Measurements from ENCODE around the gene PSME2. TPM values are rescaled to one million over a fixed set of nuclear protein-coding genes. Genes with fewer than 3 reads are reported as not detected.

Gene PSME2
- total and polyA plus RNA-seq, 2 of the 13 experiments (the other 11 are each of a cell fraction or from before 2014, with no cell fraction given), result 332 to 716 TPM

DNA sequence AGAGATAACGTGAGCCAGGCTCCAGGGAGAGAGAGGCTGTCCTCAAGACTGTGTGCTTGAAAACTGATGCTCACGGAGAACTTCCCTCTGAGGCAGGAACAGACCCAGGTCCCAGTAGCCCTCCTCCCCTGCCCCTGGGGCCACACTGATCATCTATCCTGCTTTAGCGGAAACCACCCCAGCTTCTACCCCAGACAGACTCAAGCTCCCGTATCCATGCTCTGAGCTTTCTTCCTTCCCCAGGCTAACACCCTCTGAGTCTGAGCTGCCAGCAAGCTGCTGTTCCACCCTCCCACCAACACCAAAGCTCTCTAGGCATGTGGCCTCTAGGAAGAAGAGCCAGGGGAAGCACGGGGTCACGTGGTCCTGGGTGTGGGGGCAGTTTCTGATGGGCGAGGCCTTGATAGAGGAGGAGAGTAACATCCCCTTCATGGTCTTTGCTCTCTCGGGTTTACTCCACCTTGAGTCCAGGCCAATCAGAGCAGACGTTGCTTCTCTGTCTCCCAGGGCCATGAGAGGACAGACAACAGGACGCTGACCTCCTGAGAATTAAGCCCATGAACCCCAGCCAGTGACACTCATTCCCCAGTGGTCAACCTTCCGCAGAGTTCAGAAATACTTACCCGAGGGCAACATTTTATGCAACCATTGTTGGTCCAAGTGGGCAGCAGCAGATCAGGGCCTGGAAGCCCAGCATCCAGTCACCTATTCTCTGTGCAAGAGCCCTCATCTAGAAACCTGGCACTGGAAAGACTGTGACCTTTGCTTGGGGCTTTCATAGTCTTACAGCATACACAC is 50.9 kb downstream of the PSME2 start (continued):
- peak; percentile 78; the same call in 1 of the 2 replicates for TF ChIP-seq PRDM10 (CRISPR knock-in tag; IDR thresholded peaks at IDR 0.05; ENCODE audit: low read depth)
- no peak for TF ChIP-seq ZNF670 (CRISPR knock-in tag; IDR thresholded peaks at IDR 0.05; ENCODE audit: borderline replicate concordance)
- TF ChIP-seq ZNF547 (CRISPR knock-in tag; IDR thresholded peaks at IDR 0.05), result peak; percentile 95
- TF ChIP-seq ZFP62 (CRISPR knock-in tag; IDR thresholded peaks at IDR 0.05), result no peak
- TF ChIP-seq MEIS2 (CRISPR knock-in tag; IDR thresholded peaks at IDR 0.05), result peak; percentile 82
- no peak for TF ChIP-seq REXO4 (CRISPR knock-in tag; IDR thresholded peaks at IDR 0.05; ENCODE audit: borderline replicate concordance)
- TF ChIP-seq EZH2 (conservative IDR thresholded peaks at IDR 0.05; ENCODE audit: low read depth, low read length), result no peak
- TF ChIP-seq, protein P1, sequence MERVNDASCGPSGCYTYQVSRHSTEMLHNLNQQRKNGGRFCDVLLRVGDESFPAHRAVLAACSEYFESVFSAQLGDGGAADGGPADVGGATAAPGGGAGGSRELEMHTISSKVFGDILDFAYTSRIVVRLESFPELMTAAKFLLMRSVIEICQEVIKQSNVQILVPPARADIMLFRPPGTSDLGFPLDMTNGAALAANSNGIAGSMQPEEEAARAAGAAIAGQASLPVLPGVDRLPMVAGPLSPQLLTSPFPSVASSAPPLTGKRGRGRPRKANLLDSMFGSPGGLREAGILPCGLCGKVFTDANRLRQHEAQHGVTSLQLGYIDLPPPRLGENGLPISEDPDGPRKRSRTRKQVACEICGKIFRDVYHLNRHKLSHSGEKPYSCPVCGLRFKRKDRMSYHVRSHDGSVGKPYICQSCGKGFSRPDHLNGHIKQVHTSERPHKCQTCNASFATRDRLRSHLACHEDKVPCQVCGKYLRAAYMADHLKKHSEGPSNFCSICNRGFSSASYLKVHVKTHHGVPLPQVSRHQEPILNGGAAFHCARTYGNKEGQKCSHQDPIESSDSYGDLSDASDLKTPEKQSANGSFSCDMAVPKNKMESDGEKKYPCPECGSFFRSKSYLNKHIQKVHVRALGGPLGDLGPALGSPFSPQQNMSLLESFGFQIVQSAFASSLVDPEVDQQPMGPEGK (CRISPR knock-in tag; IDR thresholded peaks at IDR 0.05), result peak; percentile 99
- TF ChIP-seq HCFC1 (IDR thresholded peaks at IDR 0.05; ENCODE audit: low read depth, low read length), result no peak; the same call in none of the 2 replicates
- TF ChIP-seq, protein P2, sequence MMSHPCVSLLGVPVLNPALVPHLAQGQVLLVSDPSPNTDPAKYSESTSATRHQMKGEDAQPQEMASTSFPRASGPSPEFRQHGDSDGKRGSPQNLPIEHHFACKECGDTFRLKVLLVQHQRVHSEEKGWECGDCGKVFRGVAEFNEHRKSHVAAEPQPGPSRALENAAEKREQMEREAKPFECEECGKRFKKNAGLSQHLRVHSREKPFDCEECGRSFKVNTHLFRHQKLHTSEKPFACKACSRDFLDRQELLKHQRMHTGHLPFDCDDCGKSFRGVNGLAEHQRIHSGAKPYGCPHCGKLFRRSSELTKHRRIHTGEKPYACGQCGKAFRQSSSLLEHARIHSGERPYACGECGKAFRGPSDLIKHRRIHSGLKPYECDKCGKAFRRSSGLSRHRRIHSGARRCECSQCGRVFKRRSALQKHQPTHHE (CRISPR knock-in tag; IDR thresholded peaks at IDR 0.05; ENCODE audit: borderline replicate concordance), result peak; percentile 80; the same call in 1 of the 2 replicates
- TF ChIP-seq ZNF772 (CRISPR knock-in tag; IDR thresholded peaks at IDR 0.05), result peak; percentile 99
- peak; percentile 98 for TF ChIP-seq SNAPC2 (CRISPR knock-in tag; IDR thresholded peaks at IDR 0.05)
- TF ChIP-seq MEIS1 (CRISPR knock-in tag; IDR thresholded peaks at IDR 0.05; ENCODE audit: borderline replicate concordance), result peak; percentile 77
- TF ChIP-seq, protein P3, sequence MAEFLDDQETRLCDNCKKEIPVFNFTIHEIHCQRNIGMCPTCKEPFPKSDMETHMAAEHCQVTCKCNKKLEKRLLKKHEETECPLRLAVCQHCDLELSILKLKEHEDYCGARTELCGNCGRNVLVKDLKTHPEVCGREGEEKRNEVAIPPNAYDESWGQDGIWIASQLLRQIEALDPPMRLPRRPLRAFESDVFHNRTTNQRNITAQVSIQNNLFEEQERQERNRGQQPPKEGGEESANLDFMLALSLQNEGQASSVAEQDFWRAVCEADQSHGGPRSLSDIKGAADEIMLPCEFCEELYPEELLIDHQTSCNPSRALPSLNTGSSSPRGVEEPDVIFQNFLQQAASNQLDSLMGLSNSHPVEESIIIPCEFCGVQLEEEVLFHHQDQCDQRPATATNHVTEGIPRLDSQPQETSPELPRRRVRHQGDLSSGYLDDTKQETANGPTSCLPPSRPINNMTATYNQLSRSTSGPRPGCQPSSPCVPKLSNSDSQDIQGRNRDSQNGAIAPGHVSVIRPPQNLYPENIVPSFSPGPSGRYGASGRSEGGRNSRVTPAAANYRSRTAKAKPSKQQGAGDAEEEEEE (CRISPR knock-in tag; IDR thresholded peaks at IDR 0.05; ENCODE audit: borderline replicate concordance), result peak; percentile 98
- TF ChIP-seq ZKSCAN1 (IDR thresholded peaks at IDR 0.05; ENCODE audit: low read length), result peak; percentile 74
- peak; percentile 63; the same call in 1 of the 2 replicates for TF ChIP-seq PPARG (CRISPR knock-in tag; conservative IDR thresholded peaks at IDR 0.05)
- no peak for TF ChIP-seq SNRNP70 (IDR thresholded peaks at IDR 0.05; ENCODE audit: low read depth, low read length)
- TF ChIP-seq ZNF20 (CRISPR knock-in tag; IDR thresholded peaks at IDR 0.05), result peak; percentile 26; the same call in 1 of the 2 replicates
- TF ChIP-seq RFX1 (IDR thresholded peaks at IDR 0.05), result no peak
- TF ChIP-seq HIVEP1 (CRISPR knock-in tag; IDR thresholded peaks at IDR 0.05), result peak; percentile 98
- peak; percentile 32; the same call in 1 of the 2 replicates for TF ChIP-seq SRF (IDR thresholded peaks at IDR 0.05; ENCODE audit: low read depth, low read length)
